DMS79 (cell line): ENCODE data around the gene C10orf71.

ENCODE experiments used
- DNase-seq: peaks from one replicate; lab custom pipeline; 2025; lab: John Stamatoyannopoulos, UW

Gene C10orf71

GRCh38 chr10:49360271-49361177, 61.6 kb downstream of the C10orf71 start:
- DNase-seq, result peak; percentile 24

- no peak for DNase-seq
Observed at GRCh38 chr10:49361178-49361554, 62.2 kb downstream of the C10orf71 start.

GRCh38 chr10:49361735-49362568, 63.0 kb downstream of the C10orf71 start:
- DNase-seq, result no peak

GRCh38 chr10:49362596-49363260, 63.8 kb downstream of the C10orf71 start:
- DNase-seq, result no peak

- DNase-seq, result no peak
Observed at GRCh38 chr10:49363309-49364031, 64.5 kb downstream of the C10orf71 start.

- no peak for DNase-seq
Observed at GRCh38 chr10:49364051-49364450, 65.1 kb downstream of the C10orf71 start.

- DNase-seq, result no peak
Observed at GRCh38 chr10:49364747-49365146, 65.8 kb downstream of the C10orf71 start.

- DNase-seq, result no peak
Observed at GRCh38 chr10:49365275-49365674, 66.3 kb downstream of the C10orf71 start.

- no peak for DNase-seq
Observed at GRCh38 chr10:49365675-49366415, 66.9 kb downstream of the C10orf71 start.

GRCh38 chr10:49366460-49366859, 67.5 kb downstream of the C10orf71 start:
- DNase-seq, result no peak

GRCh38 chr10:49367600-49367999, 68.6 kb downstream of the C10orf71 start:
- no peak for DNase-seq

GRCh38 chr10:49368256-49368655, 69.3 kb downstream of the C10orf71 start:
- no peak for DNase-seq

GRCh38 chr10:49369216-49370162, 70.5 kb downstream of the C10orf71 start:
- peak; percentile 58 for DNase-seq

GRCh38 chr10:49370326-49371100, 71.5 kb downstream of the C10orf71 start:
- no peak for DNase-seq

- DNase-seq, result no peak
Observed at GRCh38 chr10:49371967-49372366, 73.0 kb downstream of the C10orf71 start.

- no peak for DNase-seq
Observed at GRCh38 chr10:49373361-49373760, 74.4 kb downstream of the C10orf71 start.

- no peak for DNase-seq
Observed at GRCh38 chr10:49374740-49375139, 75.8 kb downstream of the C10orf71 start.

GRCh38 chr10:49375611-49376010, 76.6 kb downstream of the C10orf71 start:
- no peak for DNase-seq
